Activated CD4-positive, alpha-beta T cell treated with anti-CD3 and anti-CD28 coated beads, Interleukin-2, amount 10 ng/mL, durations not matched to agents 7 days and 5 days (primary cell): Measurements from ENCODE around the gene FHDC1. TPM values are rescaled to one million over a fixed set of nuclear protein-coding genes. Genes with fewer than 3 reads are reported as not detected.

ENCODE experiments used
- CTCF ChIA-PET: fragments of 350-600 bp; sonication (Branson Sonifier 250); formaldehyde crosslinking; loops from one replicate; lab custom pipeline; 2021; ENCODE audit warnings: antibody characterized with exemption; lab: Charles Lee
- POLR2A ChIA-PET: fragments of 350-600 bp; sonication (Branson Sonifier 250); formaldehyde crosslinking; loops from one replicate; lab custom pipeline; 2021; ENCODE audit warnings: antibody characterized with exemption; lab: Charles Lee
- DNase-seq: peaks from one replicate; pipeline ENCODE4 v3.0.0-alpha.2; 2020
- H3K27ac Mint-ChIP-seq: one replicate; pipeline ENCODE4 v1.8.0; 2021; ENCODE audit warnings: mild to moderate bottlenecking, moderate library complexity, mixed read lengths
- H3K27me3 Mint-ChIP-seq: one replicate; pipeline ENCODE4 v1.8.0; 2021; ENCODE audit warnings: mixed read lengths
- H3K36me3 Mint-ChIP-seq: one replicate; pipeline ENCODE4 v1.8.0; 2021; ENCODE audit warnings: low read depth, mixed read lengths
- H3K4me1 Mint-ChIP-seq: one replicate; pipeline ENCODE4 v1.8.0; 2021; ENCODE audit warnings: mixed read lengths
- H3K4me3 Mint-ChIP-seq: one replicate; pipeline ENCODE4 v1.8.0; 2021; ENCODE audit warnings: mild to moderate bottlenecking, moderate library complexity, mixed read lengths
- H3K9me3 Mint-ChIP-seq: one replicate; pipeline ENCODE4 v1.8.0; 2021; ENCODE audit warnings: mixed read lengths
- total RNA-seq, 2 experiments: library from RNA; stranded (reverse); gene quantifications; one replicate each; pipeline ENCODE4 v1.2.3, GENCODE V29; 2021

FHDC1 gene
- total RNA-seq, 2 experiments from 2014 or later, result 0.07 to 0.10 TPM

GRCh38 chr4:152965611-152966010, 29.5 kb downstream of the FHDC1 start:
- no peak overlapping the region for H3K27ac Mint-ChIP-seq
- H3K4me3 Mint-ChIP-seq, result no peak overlapping the region
- no peaks in the 10 kb centered on the region for H3K9me3 Mint-ChIP-seq
- H3K27me3 Mint-ChIP-seq, result no peaks in the 10 kb centered on the region
- H3K4me1 Mint-ChIP-seq, result no peaks in the 10 kb centered on the region
- no peak for DNase-seq
- CTCF ChIA-PET, result interaction anchor here (1.0 to 1.1 kb wide), 2 partner anchors 17 to 147 kb away, joined by 3 to 6 read pairs; no protein-coding TSS in a partner anchor
- POLR2A ChIA-PET, result no interaction called here
- H3K36me3 Mint-ChIP-seq, result no peaks in the 10 kb centered on the region

- Mint-ChIP-seq H3K9me3 (no peaks in the 10 kb centered on the region), H3K27me3 (no peaks in the 10 kb centered on the region), H3K36me3 (no peaks in the 10 kb centered on the region), H3K4me1 (no peaks in the 10 kb centered on the region), H3K27ac (no peak overlapping the region), H3K4me3 (no peak overlapping the region)
- no peak for DNase-seq
- ChIA-PET POLR2A (no interaction called here), CTCF (interaction anchor here (0.6 to 1.3 kb wide), 3 partner anchors 18 to 1986 kb away, joined by 3 read pairs; no protein-coding TSS in a partner anchor)
Measured at GRCh38 chr4:152967907-152968306, 31.8 kb downstream of the FHDC1 start.

GRCh38 chr4:152968806-152969394, 32.8 kb downstream of the FHDC1 start:
- CTCF ChIA-PET, result interaction anchor here (0.6 to 1.0 kb wide), 2 partner anchors 10 to 33 kb away, joined by 3 read pairs; no protein-coding TSS in a partner anchor
- H3K36me3 Mint-ChIP-seq, result no peaks in the 10 kb centered on the region
- POLR2A ChIA-PET, result no interaction called here
- no peaks in the 10 kb centered on the region for H3K4me1 Mint-ChIP-seq
- no peaks in the 10 kb centered on the region for H3K27me3 Mint-ChIP-seq
- H3K27ac Mint-ChIP-seq, result no peak overlapping the region
- H3K4me3 Mint-ChIP-seq, result no peak overlapping the region
- no peaks in the 10 kb centered on the region for H3K9me3 Mint-ChIP-seq
- DNase-seq, result no peak

- Mint-ChIP-seq H3K4me1 (no peaks in the 10 kb centered on the region), H3K27me3 (no peaks in the 10 kb centered on the region), H3K36me3 (no peaks in the 10 kb centered on the region), H3K4me3 (no peak overlapping the region), H3K9me3 (no peaks in the 10 kb centered on the region), H3K27ac (no peak overlapping the region)
- no peak for DNase-seq
- ChIA-PET CTCF (interaction anchor here (1.7 kb wide), 1 partner anchor 9 kb away, joined by 4 read pairs; no protein-coding TSS in a partner anchor), POLR2A (no interaction called here)
Measured at GRCh38 chr4:152970102-152970820, 34.1 kb downstream of the FHDC1 start.

GRCh38 chr4:152971053-152971452, 34.9 kb downstream of the FHDC1 start:
- Mint-ChIP-seq H3K27me3 (no peaks in the 10 kb centered on the region), H3K9me3 (no peaks in the 10 kb centered on the region), H3K27ac (no peak overlapping the region), H3K4me1 (no peaks in the 10 kb centered on the region), H3K36me3 (no peaks in the 10 kb centered on the region), H3K4me3 (no peak overlapping the region)
- no peak for DNase-seq
- ChIA-PET POLR2A (no interaction called here), CTCF (interaction anchor here (1.7 kb wide), 1 partner anchor 10 kb away, joined by 4 read pairs; no protein-coding TSS in a partner anchor)

- no peak for DNase-seq
- no peaks in the 10 kb centered on the region for H3K4me1 Mint-ChIP-seq
- ChIA-PET POLR2A (no interaction called here), CTCF (interaction anchor here (0.5 kb wide), 1 partner anchor 1690 kb away, joined by 4 read pairs; no protein-coding TSS in a partner anchor)
- no peak overlapping the region for H3K27ac Mint-ChIP-seq
- no peaks in the 10 kb centered on the region for H3K36me3 Mint-ChIP-seq
- H3K9me3 Mint-ChIP-seq, result no peaks in the 10 kb centered on the region
- no peak overlapping the region for H3K4me3 Mint-ChIP-seq
- no peaks in the 10 kb centered on the region for H3K27me3 Mint-ChIP-seq
Measured at GRCh38 chr4:152972821-152973628, 36.9 kb downstream of the FHDC1 start.

GRCh38 chr4:152973629-152974467, 37.7 kb downstream of the FHDC1 start:
- H3K27me3 Mint-ChIP-seq, result no peaks in the 10 kb centered on the region
- CTCF ChIA-PET, result interaction anchor here (0.5 to 1.5 kb wide), 3 partner anchors 19 to 1689 kb away, joined by 3 to 4 read pairs (median 3); no protein-coding TSS in a partner anchor
- no peak overlapping the region for H3K27ac Mint-ChIP-seq
- H3K4me1 Mint-ChIP-seq, result no peaks in the 10 kb centered on the region
- no peak for DNase-seq
- POLR2A ChIA-PET, result no interaction called here
- H3K4me3 Mint-ChIP-seq, result no peak overlapping the region
- no peaks in the 10 kb centered on the region for H3K9me3 Mint-ChIP-seq
- H3K36me3 Mint-ChIP-seq, result no peaks in the 10 kb centered on the region

- Mint-ChIP-seq H3K27ac (no peak overlapping the region), H3K4me3 (no peak overlapping the region), H3K36me3 (no peaks in the 10 kb centered on the region), H3K27me3 (no peaks in the 10 kb centered on the region), H3K4me1 (no peaks in the 10 kb centered on the region), H3K9me3 (no peaks in the 10 kb centered on the region)
- CTCF ChIA-PET, result interaction anchor here (1.0 to 1.7 kb wide), 3 partner anchors 18 to 31 kb away, joined by 3 read pairs; no protein-coding TSS in a partner anchor
- POLR2A ChIA-PET, result no interaction called here
- DNase-seq, result no peak
Measured at GRCh38 chr4:152974468-152975379, 38.6 kb downstream of the FHDC1 start.

- H3K4me3 Mint-ChIP-seq, result no peak overlapping the region
- no peaks in the 10 kb centered on the region for H3K4me1 Mint-ChIP-seq
- ChIA-PET POLR2A (no interaction called here), CTCF (interaction anchor here (1.5 to 1.7 kb wide), 2 partner anchors 19 to 32 kb away, joined by 3 read pairs; no protein-coding TSS in a partner anchor)
- no peak for DNase-seq
- H3K27me3 Mint-ChIP-seq, result no peaks in the 10 kb centered on the region
- no peaks in the 10 kb centered on the region for H3K36me3 Mint-ChIP-seq
- H3K27ac Mint-ChIP-seq, result no peak overlapping the region
- H3K9me3 Mint-ChIP-seq, result no peaks in the 10 kb centered on the region
Measured at GRCh38 chr4:152975380-152976211, 39.5 kb downstream of the FHDC1 start.

GRCh38 chr4:152976212-152976761, 40.2 kb downstream of the FHDC1 start:
- CTCF ChIA-PET, result interaction anchor here (1.7 kb wide), 1 partner anchor 19 kb away, joined by 3 read pairs; no protein-coding TSS in a partner anchor
- Mint-ChIP-seq H3K4me1 (no peaks in the 10 kb centered on the region), H3K4me3 (no peak overlapping the region), H3K27me3 (no peaks in the 10 kb centered on the region), H3K9me3 (no peaks in the 10 kb centered on the region), H3K27ac (no peak overlapping the region), H3K36me3 (no peaks in the 10 kb centered on the region)
- POLR2A ChIA-PET, result no interaction called here
- no peak for DNase-seq
